HCT116 (cell line): ENCODE results near the gene TM6SF1. TPM values are rescaled to one million over a fixed set of nuclear protein-coding genes. Genes with fewer than 3 reads are reported as not detected.

Experiments
- ATAC-seq: fragments of 200-7000 bp; cut with Tn5 transposase; 2 replicates; pipeline ENCODE4 v1.9.1; 2020; ENCODE audit warnings: mild to moderate bottlenecking, moderate library complexity
- BruUV-seq: library from RNA; stranded (reverse); fragments of 400-500 nt; replicated peaks from 2 replicates; lab custom pipeline; 2021; lab: Mats Ljungman, UMichigan
- CTCF ChIA-PET: fragments of 300-600 bp; sonication (Branson Sonifier 250); formaldehyde crosslinking; loops from one replicate; lab custom pipeline; 2021; ENCODE audit warnings: antibody characterized with exemption; lab: Charles Lee
- POLR2A ChIA-PET: fragments of 300-600, 350-600 bp; sonication (Branson Sonifier 250); formaldehyde crosslinking; loops from one replicate; lab custom pipeline; 2021; ENCODE audit warnings: antibody characterized with exemption; lab: Charles Lee
- RAD21 ChIA-PET, 2 experiments: fragments of 300-600 bp; sonication (Branson Sonifier 250); formaldehyde crosslinking; loops; one replicate each; lab custom pipeline; 2023; ENCODE audit warnings: low total read pairs in 2 of 2; ENCODE audit not compliant: uncharacterized antibody in 2 of 2, unreplicated experiment in 2 of 2, low non-redundant PET in 1 of 2; lab: Charles Lee
- DNase-seq: peaks from one replicate; pipeline ENCODE4 v3.0.0-alpha.2; 2010; ENCODE audit warnings: low read depth, low spot score
- H2AFZ ChIP-seq: fragments of 200-600 bp; shearing (Covaris generic), sonication (generic); 2 replicates; pipeline ENCODE4 v1.6.1; 2017; ENCODE audit warnings: low read depth, mixed run types, mixed read lengths, antibody characterized with exemption, low read length; ENCODE audit not compliant: poor library complexity, severe bottlenecking
- H3K27ac ChIP-seq: 2 replicates; pipeline ENCODE4 v1.5.1; 2012; ENCODE audit warnings: low read depth, low read length
- H3K27me3 ChIP-seq: fragments of 200-600 bp; sonication (generic); 2 replicates; pipeline ENCODE4 v1.6.1; 2016; ENCODE audit warnings: mixed run types, low read length, mixed read lengths; ENCODE audit not compliant: insufficient read depth
- H3K36me3 ChIP-seq, 2 experiments: fragments of 200-500 bp in 1 of 2; fragments of 200-600 bp in 1 of 2; sonication (Bioruptor generic) in 1 of 2; sonication (generic) in 1 of 2; 2 replicates each; pipeline versions ENCODE4 v1.5.1 to v1.6.1; 2014 to 2016; ENCODE audit warnings: low read length in 2 of 2, inconsistent platforms in 1 of 2, mixed read lengths in 1 of 2, mixed run types in 1 of 2; ENCODE audit not compliant: insufficient read depth in 2 of 2, control insufficient read depth in 1 of 2
- H3K4me1 ChIP-seq, 2 experiments: fragments of 200-600 bp in 1 of 2; sonication (generic) in 1 of 2; 2 replicates each; pipeline versions ENCODE4 v1.5.1 to v1.6.1; 2012 to 2017; ENCODE audit warnings: low read length in 2 of 2, inconsistent platforms in 1 of 2, mild to moderate bottlenecking in 1 of 2, mixed read lengths in 1 of 2, mixed run types in 1 of 2, moderate library complexity in 1 of 2; ENCODE audit not compliant: insufficient read depth in 2 of 2, control insufficient read depth in 1 of 2
- H3K4me2 ChIP-seq: fragments of 200-600 bp; sonication (generic); 2 replicates; pipeline ENCODE4 v1.6.1; 2017; ENCODE audit warnings: mixed run types, low read length, mixed read lengths
- H3K4me3 ChIP-seq, 2 experiments: fragments of 200-600 bp in 1 of 2; sonication (generic) in 1 of 2; replicated peaks in 1 of 2; 2 replicates each; pipeline ENCODE4 v1.5.1; 2011 to 2016; ENCODE audit warnings: low read length in 2 of 2, control low read depth in 1 of 2, low read depth in 1 of 2, mild to moderate bottlenecking in 1 of 2, mixed read lengths in 1 of 2, mixed run types in 1 of 2
- H3K79me2 ChIP-seq: fragments of 200-600 bp; sonication (generic); 2 replicates; pipeline ENCODE4 v1.6.1; 2017; ENCODE audit warnings: mild to moderate bottlenecking, mixed run types, low read length, moderate library complexity, mixed read lengths; ENCODE audit not compliant: insufficient read depth
- H3K9ac ChIP-seq: fragments of 200-600 bp; sonication (generic); 2 replicates; pipeline ENCODE4 v1.6.1; 2016; ENCODE audit warnings: low read length, mixed read lengths
- H3K9me2 ChIP-seq: fragments of 200-600 bp; sonication (generic), shearing (Covaris generic); 2 replicates; pipeline ENCODE4 v1.6.1; 2017; ENCODE audit warnings: mixed run types, mild to moderate bottlenecking, moderate library complexity; ENCODE audit not compliant: insufficient read depth
- H3K9me3 ChIP-seq, 2 experiments: fragments of 200-500 bp in 1 of 2; fragments of 200-600 bp in 1 of 2; sonication (Bioruptor generic) in 1 of 2; sonication (generic) in 1 of 2; 2 replicates each; pipeline ENCODE4 v1.6.1; 2014 to 2017; ENCODE audit warnings: low read length in 2 of 2, mixed read lengths in 2 of 2, inconsistent platforms in 1 of 2, low read depth in 1 of 2, mild to moderate bottlenecking in 1 of 2, mixed run types in 1 of 2, moderate library complexity in 1 of 2; ENCODE audit not compliant: control insufficient read depth in 1 of 2, insufficient read depth in 1 of 2
- H4K20me1 ChIP-seq: fragments of 200-600 bp; sonication (generic), shearing (Covaris generic); 2 replicates; pipeline ENCODE4 v1.6.1; 2017; ENCODE audit warnings: mixed run types, mild to moderate bottlenecking, moderate library complexity; ENCODE audit not compliant: insufficient read depth
- CBX3 ChIP-seq: IDR thresholded peaks from 2 replicates; pipeline ENCODE4 v1.6.1; 2012; ENCODE audit warnings: low read depth
- EGR1 ChIP-seq: IDR thresholded peaks from 2 replicates; pipeline ENCODE4 v1.6.1; 2012; ENCODE audit warnings: low read depth
- EZH2 ChIP-seq: fragments of 200-600 bp; sonication (generic); IDR thresholded peaks from 2 replicates; pipeline ENCODE4 v1.6.1; 2017; ENCODE audit warnings: antibody characterized with exemption, mixed run types
- JUND ChIP-seq: IDR thresholded peaks from 2 replicates; pipeline ENCODE4 v1.6.1; 2012
- POLR2A ChIP-seq: IDR thresholded peaks from 2 replicates; pipeline ENCODE4 v1.7.0; 2011; ENCODE audit warnings: borderline replicate concordance; ENCODE audit not compliant: insufficient read depth, insufficient read length; ENCODE audit errors: extremely low read depth
- POLR2AphosphoS5 ChIP-seq: IDR thresholded peaks from 2 replicates; pipeline ENCODE4 v1.6.1; 2011; ENCODE audit warnings: mild to moderate bottlenecking, low read depth, low read length, moderate library complexity
- RAD21 ChIP-seq: IDR thresholded peaks from 2 replicates; pipeline ENCODE4 v1.6.1; 2012; ENCODE audit warnings: low read depth, mild to moderate bottlenecking
- SIN3A ChIP-seq: IDR thresholded peaks from 2 replicates; pipeline ENCODE4 v1.6.1; 2012; ENCODE audit warnings: low read depth
- SRF ChIP-seq: IDR thresholded peaks from 2 replicates; pipeline ENCODE4 v1.6.1; 2012; ENCODE audit warnings: low read depth
- ZFX ChIP-seq: fragments of 450-650 bp; IDR thresholded peaks from 2 replicates; pipeline ENCODE4 v1.6.1; 2017
- ZNF274 ChIP-seq: fragments of 200-500 bp; sonication (Bioruptor generic); IDR thresholded peaks from 2 replicates; pipeline ENCODE4 v1.6.1; 2014; ENCODE audit warnings: mild to moderate bottlenecking, low read depth, low read length, inconsistent platforms
- intact Hi-C: fragments of 100-400 bp; cut with micrococcal nuclease; formaldehyde crosslinking; loops from 2 replicates; pipeline ENCODE4 v1.10.0; 2022
- total RNA-seq: library from RNA; stranded (reverse); gene quantifications from one replicate; pipeline ENCODE4 v1.2.1, GENCODE V29; 2021; ENCODE audit not compliant: unreplicated experiment
- TF ChIP-seq, protein P1 (sequence below): IDR thresholded peaks from 2 replicates; pipeline ENCODE4 v1.6.1; 2011; ENCODE audit warnings: mild to moderate bottlenecking, low read length, moderate library complexity; ENCODE audit not compliant: insufficient replicate concordance; ENCODE audit errors: extremely low read depth

TM6SF1 gene
- total RNA-seq, 1 experiment from 2014 or later = not detected

DNA sequence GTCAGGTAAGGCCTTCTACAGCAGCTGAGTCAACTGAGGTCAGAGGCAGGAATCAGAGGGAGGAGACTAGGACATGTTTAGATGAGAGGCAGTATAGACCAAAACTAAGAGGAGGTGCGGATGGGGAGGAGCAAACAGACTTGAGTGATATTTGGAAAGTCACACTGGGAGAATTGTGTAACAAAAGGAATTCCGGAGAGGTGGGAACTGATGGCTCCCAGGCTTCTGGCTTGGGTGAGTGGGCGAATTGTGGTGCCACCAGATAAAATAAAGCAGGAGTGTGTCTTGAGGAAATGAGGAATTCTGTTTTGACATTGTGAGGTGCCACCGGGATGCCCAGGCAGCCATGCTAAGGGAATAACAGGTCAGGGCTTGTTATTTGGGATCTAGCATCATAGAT, 3.3 kb upstream of the TM6SF1 start:
- CTCF ChIA-PET = no interaction called here
- Histone ChIP-seq H3K27ac (no peak overlapping the region), H3K9me2 (no peaks in the 10 kb centered on the region), H3K27me3 (no peaks in the 10 kb centered on the region; the same call in 1 of the 2 replicates), H3K4me2 (no peak overlapping the region), H3K79me2 (no peaks in the 10 kb centered on the region), H3K4me1 (no peaks in the 10 kb centered on the region), H3K9ac (no peak overlapping the region), H4K20me1 (no peaks in the 10 kb centered on the region), H3K36me3 (no peaks in the 10 kb centered on the region), H3K9me3 (no peaks in the 10 kb centered on the region), H2AFZ (no peak overlapping the region), H3K4me3 (no peak overlapping the region)
- intact Hi-C loops = no loop called here
- POLR2A ChIA-PET = no interaction called here
- RAD21 ChIA-PET = no interaction called here
- no peak for TF ChIP-seq JUND
- TF ChIP-seq EZH2 = no peak
- TF ChIP-seq POLR2A = no peak
- no peak for TF ChIP-seq CBX3
- TF ChIP-seq RAD21 = no peak
- no peak for TF ChIP-seq POLR2AphosphoS5
- TF ChIP-seq, protein P1, sequence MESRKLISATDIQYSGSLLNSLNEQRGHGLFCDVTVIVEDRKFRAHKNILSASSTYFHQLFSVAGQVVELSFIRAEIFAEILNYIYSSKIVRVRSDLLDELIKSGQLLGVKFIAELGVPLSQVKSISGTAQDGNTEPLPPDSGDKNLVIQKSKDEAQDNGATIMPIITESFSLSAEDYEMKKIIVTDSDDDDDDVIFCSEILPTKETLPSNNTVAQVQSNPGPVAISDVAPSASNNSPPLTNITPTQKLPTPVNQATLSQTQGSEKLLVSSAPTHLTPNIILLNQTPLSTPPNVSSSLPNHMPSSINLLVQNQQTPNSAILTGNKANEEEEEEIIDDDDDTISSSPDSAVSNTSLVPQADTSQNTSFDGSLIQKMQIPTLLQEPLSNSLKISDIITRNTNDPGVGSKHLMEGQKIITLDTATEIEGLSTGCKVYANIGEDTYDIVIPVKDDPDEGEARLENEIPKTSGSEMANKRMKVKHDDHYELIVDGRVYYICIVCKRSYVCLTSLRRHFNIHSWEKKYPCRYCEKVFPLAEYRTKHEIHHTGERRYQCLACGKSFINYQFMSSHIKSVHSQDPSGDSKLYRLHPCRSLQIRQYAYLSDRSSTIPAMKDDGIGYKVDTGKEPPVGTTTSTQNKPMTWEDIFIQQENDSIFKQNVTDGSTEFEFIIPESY = no peak
- no peak for TF ChIP-seq ZNF274
- TF ChIP-seq SIN3A = no peak
- no peak for TF ChIP-seq EGR1
- no peak for TF ChIP-seq SRF
- no peak for TF ChIP-seq ZFX
- BruUV-seq = no TSS peak
- ATAC-seq (no peak), DNase-seq (no peak)
